ENCODE measurements around the gene SHROOM2. TPM values are rescaled to one million over a fixed set of nuclear protein-coding genes. Genes with fewer than 3 reads are reported as not detected.

Gene SHROOM2
- total and polyA plus RNA-seq, 2 of the 4 experiments (the other 2 are of a cell fraction): 8.1 to 14.2 TPM

DNA sequence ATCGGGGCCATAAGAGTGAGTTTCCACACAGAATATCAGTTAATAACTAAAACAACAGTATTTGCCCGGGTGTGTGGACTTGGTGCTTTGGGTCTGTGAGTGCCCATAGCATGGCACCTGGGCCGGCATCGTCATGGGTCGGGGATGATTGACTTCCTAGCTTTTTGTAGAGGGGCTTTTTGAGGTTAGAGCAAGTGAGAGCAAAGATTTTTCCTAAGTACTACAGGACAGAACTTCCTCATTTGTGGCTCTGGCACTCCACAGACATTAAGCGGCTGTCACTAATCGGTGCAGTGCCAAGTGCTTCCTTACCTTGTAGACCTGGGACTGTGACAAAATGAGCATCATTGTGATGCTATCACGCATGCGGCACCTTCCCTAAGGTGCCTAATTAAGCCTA lies 81.0 kb downstream of the SHROOM2 start:
- H2AK5ac ChIP-seq (ENCODE audit: low read depth, low read length): no peak overlapping the region
- no peak overlapping the region for H3K4me3 ChIP-seq (ENCODE audit: insufficient read depth, low read depth, low read length)
- H4K8ac ChIP-seq (ENCODE audit: low read depth in 2 of 2, low read length in 2 of 2): no peak overlapping the region
- peaks cover 1% of the 10 kb centered on the region; the same call in 1 of the 2 replicates for H3K9me3 ChIP-seq (ENCODE audit: control insufficient read depth, insufficient read depth, low read length)
- H4K5ac ChIP-seq (ENCODE audit: low read depth, low read length): no peak overlapping the region
- no peak overlapping the region for H3K23ac ChIP-seq (ENCODE audit: low read depth, low read length)
- in situ Hi-C loops (cut with MboI; ENCODE audit: low sequenced_read_pairs) (no loop called here), intact Hi-C loops (cut with micrococcal nuclease) (no loop called here), dilution Hi-C loops (cut with HindIII; ENCODE audit: low sequenced_read_pairs, unreplicated experiment) (no loop called here)
- H3K79me1 ChIP-seq (ENCODE audit: low read depth in 1 of 2, low read length in 2 of 2): no peaks in the 10 kb centered on the region
- POLR2A ChIA-PET (ENCODE audit: unreplicated experiment): no interaction called here
- H4K91ac ChIP-seq (ENCODE audit: insufficient read depth, low read depth, low read length): no peak overlapping the region
- H2BK15ac ChIP-seq (ENCODE audit: low read depth, low read length): no peak overlapping the region
- H3K27me3 ChIP-seq (ENCODE audit: control insufficient read depth, insufficient read depth, low read length): no peaks in the 10 kb centered on the region
- H3K14ac ChIP-seq (replicated peaks; ENCODE audit: low read depth, low read length): no peak overlapping the region
- DNase-seq (no peak), ATAC-seq (ENCODE audit: low read depth) (no peak)
- H4K20me1 ChIP-seq (ENCODE audit: insufficient read depth, low read length): no peaks in the 10 kb centered on the region
- no peak overlapping the region for H3K56ac ChIP-seq (ENCODE audit: extremely low read depth, insufficient read depth, low read length)
- no peak overlapping the region for H3K18ac ChIP-seq (ENCODE audit: low read depth, low read length)
- H3K4me2 ChIP-seq (ENCODE audit: low read depth, low read length): no peak overlapping the region
- no peak overlapping the region for H2AFZ ChIP-seq (replicated peaks; ENCODE audit: low read length, poor library complexity)
- peaks cover 7% of the 10 kb centered on the region for H3K4me1 ChIP-seq (ENCODE audit: control insufficient read depth, insufficient read depth, low read length)
- no peak overlapping the region for H3K27ac ChIP-seq (ENCODE audit: insufficient read depth, low read length)
- H2AK9ac ChIP-seq (replicated peaks; ENCODE audit: low read depth, low read length, poor library complexity): no peak overlapping the region
- H2BK5ac ChIP-seq (ENCODE audit: low read depth, low read length, poor library complexity, severe bottlenecking): no peak overlapping the region
- H3K36me3 ChIP-seq (ENCODE audit: control insufficient read depth, insufficient read depth, low read length): no peaks in the 10 kb centered on the region
- CTCF ChIA-PET: no interaction called here
- H3K9ac ChIP-seq (ENCODE audit: low read depth, low read length): no peak overlapping the region
- no TSS peak for BruUV-seq (replicated peaks)
- no peak overlapping the region for H2BK120ac ChIP-seq (ENCODE audit: low read depth, low read length)
- no peak overlapping the region for H3K4ac ChIP-seq (ENCODE audit: low read depth, low read length)
- TF ChIP-seq SMC3 (IDR thresholded peaks at IDR 0.05; ENCODE audit: low read depth, low read length): no peak
- TF ChIP-seq POLR2A (IDR thresholded peaks at IDR 0.05; ENCODE audit: low read depth, low read length): no peak
- TF ChIP-seq MAFK (IDR thresholded peaks at IDR 0.05; ENCODE audit: low read depth, low read length): no peak
- no peak for TF ChIP-seq MXI1 (IDR thresholded peaks at IDR 0.05; ENCODE audit: borderline replicate concordance, low read depth, low read length)
- no peak for TF ChIP-seq RCOR1 (IDR thresholded peaks at IDR 0.05; ENCODE audit: insufficient replicate concordance, low read length)
- TF ChIP-seq MAZ (IDR thresholded peaks at IDR 0.05; ENCODE audit: borderline replicate concordance, low read depth, low read length): no peak
- TF ChIP-seq CEBPB (IDR thresholded peaks at IDR 0.05; ENCODE audit: low read depth, low read length): no peak
- TF ChIP-seq FOS (IDR thresholded peaks at IDR 0.05; ENCODE audit: low read depth, low read length): no peak
- TF ChIP-seq, protein P1, sequence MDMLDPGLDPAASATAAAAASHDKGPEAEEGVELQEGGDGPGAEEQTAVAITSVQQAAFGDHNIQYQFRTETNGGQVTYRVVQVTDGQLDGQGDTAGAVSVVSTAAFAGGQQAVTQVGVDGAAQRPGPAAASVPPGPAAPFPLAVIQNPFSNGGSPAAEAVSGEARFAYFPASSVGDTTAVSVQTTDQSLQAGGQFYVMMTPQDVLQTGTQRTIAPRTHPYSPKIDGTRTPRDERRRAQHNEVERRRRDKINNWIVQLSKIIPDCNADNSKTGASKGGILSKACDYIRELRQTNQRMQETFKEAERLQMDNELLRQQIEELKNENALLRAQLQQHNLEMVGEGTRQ (IDR thresholded peaks at IDR 0.05; ENCODE audit: low read depth, low read length): no peak
- TF ChIP-seq, protein P2, sequence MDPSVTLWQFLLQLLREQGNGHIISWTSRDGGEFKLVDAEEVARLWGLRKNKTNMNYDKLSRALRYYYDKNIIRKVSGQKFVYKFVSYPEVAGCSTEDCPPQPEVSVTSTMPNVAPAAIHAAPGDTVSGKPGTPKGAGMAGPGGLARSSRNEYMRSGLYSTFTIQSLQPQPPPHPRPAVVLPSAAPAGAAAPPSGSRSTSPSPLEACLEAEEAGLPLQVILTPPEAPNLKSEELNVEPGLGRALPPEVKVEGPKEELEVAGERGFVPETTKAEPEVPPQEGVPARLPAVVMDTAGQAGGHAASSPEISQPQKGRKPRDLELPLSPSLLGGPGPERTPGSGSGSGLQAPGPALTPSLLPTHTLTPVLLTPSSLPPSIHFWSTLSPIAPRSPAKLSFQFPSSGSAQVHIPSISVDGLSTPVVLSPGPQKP (IDR thresholded peaks at IDR 0.05; ENCODE audit: borderline replicate concordance, low read depth, low read length): no peak
- TF ChIP-seq BHLHE40 (IDR thresholded peaks at IDR 0.05; ENCODE audit: low read depth, low read length): no peak
- H3K9me1 ChIP-seq (ENCODE audit: insufficient read depth, low read length): no peaks in the 10 kb centered on the region; the same call in 1 of the 2 replicates
- 80% methylated on average over 5 of the region's 9 CpGs; no CpG with 5 or more reads in 1 of the 2 experiments for WGBS, 2 experiments (ENCODE audit: extremely low coverage in 2 of 2, insufficient read length in 1 of 2)
- H2BK20ac ChIP-seq (ENCODE audit: low read depth, low read length): no peak overlapping the region
